ENCODE results near the gene SHISA4. TPM values are rescaled to one million over a fixed set of nuclear protein-coding genes. Genes with fewer than 3 reads are reported as not detected.

The SHISA4 gene
- total and polyA plus RNA-seq, 7 donors, result 74.8 to 264 (median 148) TPM

DNA sequence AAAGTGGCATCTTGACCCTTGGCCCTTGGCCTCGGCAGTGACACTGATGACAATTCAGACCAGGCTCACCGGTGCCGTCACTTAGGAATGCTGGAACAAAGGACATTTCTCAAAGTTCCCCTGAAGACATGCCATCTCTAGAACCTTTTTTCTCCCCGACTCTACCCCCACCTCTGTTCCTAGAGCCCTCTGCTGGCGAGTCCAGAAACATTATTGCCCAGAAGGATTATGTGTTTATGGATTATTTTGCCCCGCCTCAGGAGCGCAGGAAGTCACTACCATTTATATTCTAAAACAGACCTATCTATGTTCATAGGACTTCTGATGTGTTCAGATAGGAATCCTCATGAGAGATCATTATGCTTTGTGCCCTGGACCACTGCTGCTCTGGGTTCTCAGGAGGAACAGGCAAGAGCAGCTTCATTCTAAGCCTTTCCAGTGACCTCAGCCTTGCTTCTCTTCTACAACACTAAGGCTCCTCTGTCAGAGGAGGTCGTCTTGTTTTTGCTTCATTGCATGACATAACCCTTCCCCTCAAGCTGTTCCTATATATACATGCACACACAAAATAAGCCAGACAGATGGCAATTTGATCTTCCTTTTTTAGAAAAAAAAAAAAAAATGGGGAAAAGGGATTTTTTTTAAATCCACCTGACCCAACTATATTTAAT lies 12.4 kb upstream of the SHISA4 start:
- DNase-seq (no peak), ATAC-seq (no peak)
- H3K36me3 ChIP-seq (ENCODE audit: insufficient read depth in 1 of 2, low read depth in 1 of 2), result peaks cover 10 to 52% of the 10 kb centered on the region in 2 donors
- WGBS, 3 donors, result 54 to 72% (median 63%) methylated on average over 8 of the region's 8 CpGs
- no peaks in the 10 kb centered on the region for H3K9me3 ChIP-seq
- H3K27me3 ChIP-seq (ENCODE audit: insufficient read depth in 3 of 3, low read length in 2 of 3), result no peaks in the 10 kb centered on the region
- intact Hi-C loops (cut with DNase I), result loop anchor here (5.0 kb wide), 1 partner anchor 96 kb away; no protein-coding TSS in a partner anchor
- TF ChIP-seq, protein P1, sequence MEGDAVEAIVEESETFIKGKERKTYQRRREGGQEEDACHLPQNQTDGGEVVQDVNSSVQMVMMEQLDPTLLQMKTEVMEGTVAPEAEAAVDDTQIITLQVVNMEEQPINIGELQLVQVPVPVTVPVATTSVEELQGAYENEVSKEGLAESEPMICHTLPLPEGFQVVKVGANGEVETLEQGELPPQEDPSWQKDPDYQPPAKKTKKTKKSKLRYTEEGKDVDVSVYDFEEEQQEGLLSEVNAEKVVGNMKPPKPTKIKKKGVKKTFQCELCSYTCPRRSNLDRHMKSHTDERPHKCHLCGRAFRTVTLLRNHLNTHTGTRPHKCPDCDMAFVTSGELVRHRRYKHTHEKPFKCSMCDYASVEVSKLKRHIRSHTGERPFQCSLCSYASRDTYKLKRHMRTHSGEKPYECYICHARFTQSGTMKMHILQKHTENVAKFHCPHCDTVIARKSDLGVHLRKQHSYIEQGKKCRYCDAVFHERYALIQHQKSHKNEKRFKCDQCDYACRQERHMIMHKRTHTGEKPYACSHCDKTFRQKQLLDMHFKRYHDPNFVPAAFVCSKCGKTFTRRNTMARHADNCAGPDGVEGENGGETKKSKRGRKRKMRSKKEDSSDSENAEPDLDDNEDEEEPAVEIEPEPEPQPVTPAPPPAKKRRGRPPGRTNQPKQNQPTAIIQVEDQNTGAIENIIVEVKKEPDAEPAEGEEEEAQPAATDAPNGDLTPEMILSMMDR (IDR thresholded peaks at IDR 0.05), result peak; percentile 11
- peaks cover 33% of the 10 kb centered on the region for H3K4me1 ChIP-seq
- H3K27ac ChIP-seq, result no peak overlapping the region
- no peak overlapping the region for H3K4me3 ChIP-seq

DNA sequence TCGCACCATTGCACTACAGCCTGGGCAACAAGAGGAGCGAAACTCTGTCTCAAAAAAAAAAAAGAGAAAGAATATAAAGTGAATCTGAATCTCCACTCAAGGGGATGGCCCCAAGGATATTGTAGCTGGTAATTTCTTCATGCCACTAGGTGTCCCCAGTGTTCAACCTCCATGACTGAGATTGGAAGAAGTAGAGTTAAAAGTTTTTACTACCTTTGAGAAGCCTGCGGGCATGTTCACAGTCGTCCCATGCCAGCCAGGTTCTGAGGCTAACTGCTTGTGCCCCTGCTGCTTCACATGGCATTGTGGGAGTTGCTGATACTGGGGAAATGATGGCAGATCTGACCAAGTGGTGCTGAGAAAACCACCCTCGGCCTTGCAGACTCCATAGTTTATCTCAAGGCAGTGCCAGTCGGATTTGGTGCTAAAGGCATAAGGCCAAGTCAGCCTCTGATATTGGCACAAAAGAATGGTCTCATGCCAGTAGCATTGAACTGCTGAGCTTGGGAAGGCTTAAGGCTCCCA lies 10.8 kb upstream of the SHISA4 start:
- no peaks in the 10 kb centered on the region for H3K9me3 ChIP-seq

DNA sequence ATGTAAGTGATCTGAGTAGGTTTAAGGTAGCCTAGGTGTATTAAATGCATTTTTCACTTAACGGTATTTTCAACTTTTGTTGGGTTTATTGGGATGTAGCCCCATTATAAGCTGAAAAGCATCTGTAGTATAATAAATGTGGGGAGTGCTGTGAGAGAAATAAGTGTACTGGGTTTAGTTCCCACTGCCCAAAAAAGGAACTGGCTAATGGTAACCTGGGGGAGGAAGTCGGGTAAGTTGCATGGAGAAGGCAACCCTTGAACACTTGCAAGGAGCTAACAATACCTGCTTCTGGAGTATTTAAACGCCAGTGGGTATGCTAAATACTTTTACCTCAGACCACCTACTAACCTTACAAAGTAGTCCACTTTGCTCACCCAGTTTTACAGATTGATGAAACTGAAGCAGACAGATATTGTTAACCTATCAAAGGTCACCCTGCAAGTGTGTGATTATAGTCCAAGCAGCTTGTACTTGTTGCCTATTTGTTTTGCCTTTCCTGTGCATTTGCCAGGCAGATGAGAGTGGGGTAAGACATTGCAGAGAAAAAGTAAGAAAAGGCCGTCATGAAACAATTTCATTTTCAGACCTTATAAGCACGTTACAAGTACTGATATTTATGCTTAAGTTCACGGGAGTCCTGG lies 7.6 kb upstream of the SHISA4 start:
- no peaks in the 10 kb centered on the region for H3K9me3 ChIP-seq
- intact Hi-C loops (cut with DNase I), result loop anchor here in 1 of 2 donors (5.0 kb wide), 1 partner anchor 1076 kb away; the partner anchor contains the start of gene ADIPOR1
- peaks cover 77% of the 10 kb centered on the region for H3K4me1 ChIP-seq
- peaks cover 0 to 4% of the 10 kb centered on the region in 2 donors for H3K36me3 ChIP-seq (ENCODE audit: insufficient read depth in 1 of 2, low read depth in 1 of 2)
- H3K27me3 ChIP-seq (ENCODE audit: insufficient read depth in 3 of 3, low read length in 2 of 3), result no peaks in the 10 kb centered on the region
- 62 to 75% (median 65%) methylated on average over 6 of the region's 6 CpGs for WGBS, 3 donors
- TF ChIP-seq, protein P1 (IDR thresholded peaks at IDR 0.05), result no peak
- ATAC-seq (no peak), DNase-seq (no peak)
- H3K27ac ChIP-seq, result peak overlapping the region; percentile 95
- no peak overlapping the region for H3K4me3 ChIP-seq

More for the DNA sequence above, 10.8 kb upstream of the SHISA4 start:
- H3K27me3 ChIP-seq (ENCODE audit: insufficient read depth in 3 of 3, low read length in 2 of 3), result no peaks in the 10 kb centered on the region
- no peak overlapping the region for H3K4me3 ChIP-seq
- TF ChIP-seq, protein P1 (IDR thresholded peaks at IDR 0.05), result peak; percentile 73
- WGBS, 3 donors, result 36 to 40% (median 39%) methylated on average over 6 of the region's 6 CpGs
- DNase-seq (no peak), ATAC-seq (peak; percentile 58 to 76 (median 62))
- peaks cover 47% of the 10 kb centered on the region for H3K4me1 ChIP-seq
- peaks cover 3 to 35% of the 10 kb centered on the region in 2 donors for H3K36me3 ChIP-seq (ENCODE audit: insufficient read depth in 1 of 2, low read depth in 1 of 2)
- intact Hi-C loops (cut with DNase I), result loop anchor here (5.0 kb wide), 1 partner anchor 94 kb away; no protein-coding TSS in a partner anchor
- peak overlapping the region; percentile 75 for H3K27ac ChIP-seq

DNA sequence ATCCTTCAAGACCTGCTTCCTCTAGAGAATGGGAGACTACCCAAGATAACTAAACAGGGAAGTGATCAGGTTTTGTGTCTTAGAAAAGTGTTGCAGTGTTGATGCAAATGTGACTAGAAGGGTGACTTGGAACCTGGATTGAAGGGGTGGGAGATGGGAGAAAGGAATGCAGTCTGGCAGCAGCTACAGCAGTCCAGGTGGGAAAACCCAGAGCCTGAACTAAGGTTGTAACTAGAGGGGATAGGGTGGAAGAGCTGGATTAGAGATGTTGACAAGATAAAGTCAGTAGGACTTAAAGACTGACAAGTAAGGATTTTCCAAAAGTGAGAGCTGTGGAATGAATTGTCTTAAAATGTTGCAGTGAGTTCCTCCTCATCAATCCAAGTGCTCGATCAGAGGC lies 7.1 kb upstream of the SHISA4 start:
- Histone ChIP-seq H3K9me3 (no peaks in the 10 kb centered on the region), H3K36me3 (ENCODE audit: insufficient read depth in 1 of 2, low read depth in 1 of 2) (no peaks in the 10 kb centered on the region), H3K27ac (peak overlapping the region; percentile 95), H3K4me3 (no peak overlapping the region), H3K27me3 (ENCODE audit: insufficient read depth in 3 of 3, low read length in 2 of 3) (no peaks in the 10 kb centered on the region), H3K4me1 (peaks cover 80% of the 10 kb centered on the region)
- ATAC-seq, result no peak
- intact Hi-C loops (cut with DNase I), result loop anchor here in 1 of 2 donors (5.0 kb wide), 1 partner anchor 1076 kb away; the partner anchor contains the start of gene ADIPOR1
- 49 to 82% (median 72%) methylated on average over 1 of the region's 1 CpG for WGBS, 3 donors
- TF ChIP-seq, protein P1 (IDR thresholded peaks at IDR 0.05), result no peak
- DNase-seq, result no peak
